ENCODE results near the gene SEL1L2. TPM values are rescaled to one million over a fixed set of nuclear protein-coding genes. Genes with fewer than 3 reads are reported as not detected.
"Not testable (repeated sequence)": the region's sequence is repeated elsewhere in the genome, so short reads cannot be mapped to it uniquely, and the experiment has no call there.

SEL1L2 gene
- total RNA-seq, 4 donors from 2014 or later: not detected

DNA sequence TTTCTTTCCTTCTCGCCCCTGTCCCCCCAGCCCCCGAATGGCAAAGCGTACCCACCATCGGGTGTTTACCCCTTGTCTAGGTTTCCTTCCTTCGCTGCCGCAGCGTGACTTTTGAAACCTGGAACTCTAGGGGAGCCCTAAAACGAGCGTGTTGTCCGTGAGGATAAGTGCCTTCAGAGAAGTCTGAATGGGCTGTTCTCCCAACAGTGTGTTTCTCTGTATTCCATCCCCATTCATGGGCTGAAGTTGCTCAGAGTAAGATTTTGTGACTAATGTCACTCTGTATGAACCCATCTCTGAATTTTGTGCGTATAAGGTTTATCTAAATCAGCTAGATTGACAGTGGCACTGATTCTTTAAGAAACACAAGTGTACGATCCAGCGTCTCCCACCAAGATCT, 5.9 kb upstream of the SEL1L2 start:
- Histone ChIP-seq H3K4me3 (peak overlapping the region; percentile 64 to 75 (median 68)), H3K27me3 (no peaks in the 10 kb centered on the region), H3K9me3 (peaks cover 0 to 7% of the 10 kb centered on the region in 2 donors), H3K36me3 (no peaks in the 10 kb centered on the region), H3K27ac (peak overlapping the region; percentile 80 to 88 (median 84)), H3K4me1 (peaks cover 0 to 6% (median 1%) of the 10 kb centered on the region in 4 donors)
- in situ Hi-C loops (cut with MboI; ENCODE audit: low pct_ligation_motif_present in 1 of 4, low pct_unique_long_range_greater_than_20kb in 1 of 4, low sequenced_read_pairs in 3 of 4): no loop called here
- no peak for DNase-seq
- TF ChIP-seq EP300 (IDR thresholded peaks at IDR 0.05; ENCODE audit: low read depth): no peak
- no peak for TF ChIP-seq POLR2A (IDR thresholded peaks at IDR 0.05)
- TF ChIP-seq, protein P1, sequence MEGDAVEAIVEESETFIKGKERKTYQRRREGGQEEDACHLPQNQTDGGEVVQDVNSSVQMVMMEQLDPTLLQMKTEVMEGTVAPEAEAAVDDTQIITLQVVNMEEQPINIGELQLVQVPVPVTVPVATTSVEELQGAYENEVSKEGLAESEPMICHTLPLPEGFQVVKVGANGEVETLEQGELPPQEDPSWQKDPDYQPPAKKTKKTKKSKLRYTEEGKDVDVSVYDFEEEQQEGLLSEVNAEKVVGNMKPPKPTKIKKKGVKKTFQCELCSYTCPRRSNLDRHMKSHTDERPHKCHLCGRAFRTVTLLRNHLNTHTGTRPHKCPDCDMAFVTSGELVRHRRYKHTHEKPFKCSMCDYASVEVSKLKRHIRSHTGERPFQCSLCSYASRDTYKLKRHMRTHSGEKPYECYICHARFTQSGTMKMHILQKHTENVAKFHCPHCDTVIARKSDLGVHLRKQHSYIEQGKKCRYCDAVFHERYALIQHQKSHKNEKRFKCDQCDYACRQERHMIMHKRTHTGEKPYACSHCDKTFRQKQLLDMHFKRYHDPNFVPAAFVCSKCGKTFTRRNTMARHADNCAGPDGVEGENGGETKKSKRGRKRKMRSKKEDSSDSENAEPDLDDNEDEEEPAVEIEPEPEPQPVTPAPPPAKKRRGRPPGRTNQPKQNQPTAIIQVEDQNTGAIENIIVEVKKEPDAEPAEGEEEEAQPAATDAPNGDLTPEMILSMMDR (IDR thresholded peaks at IDR 0.05): no peak
- no peak for TF ChIP-seq POLR2AphosphoS5 (IDR thresholded peaks at IDR 0.05)
- 12 to 14% methylated on average over 8 to 13 of the region's 13 CpGs for WGBS, 2 donors (ENCODE audit: low coverage in 1 of 2)
- intact Hi-C loops (cut with DNase I; ENCODE audit: low total_unique reads): loop anchor here (5.0 kb wide), 1 partner anchor 1416 kb away; no protein-coding TSS in a partner anchor

DNA sequence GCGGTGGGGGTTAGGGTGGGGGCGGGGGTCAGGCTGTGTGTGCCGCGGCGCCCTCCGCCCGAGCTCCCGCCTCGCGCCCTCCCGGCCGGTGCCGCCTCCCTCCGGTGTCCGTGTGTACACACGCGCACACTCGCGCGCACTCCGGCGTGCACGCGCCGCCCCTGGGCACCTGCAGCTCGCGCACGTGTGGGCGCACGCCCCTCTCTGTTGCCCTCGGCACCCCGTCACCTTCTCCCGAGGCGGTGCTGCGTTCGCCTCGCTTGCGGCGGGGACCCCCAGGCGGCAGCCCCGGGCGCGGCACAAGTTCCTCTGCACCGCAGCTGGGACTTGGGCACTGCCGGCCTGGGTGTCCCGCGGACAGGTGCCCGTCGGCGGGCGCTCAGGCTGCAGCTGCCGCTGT, 5.4 kb upstream of the SEL1L2 start:
- WGBS, 2 donors (ENCODE audit: low coverage in 1 of 2): 17% methylated on average over 30 of the region's 52 CpGs; no CpG with 5 or more reads in 1 of the 2 donors
- Histone ChIP-seq H3K27ac (peak overlapping the region; percentile 80 to 88 (median 84)), H3K36me3 (no peaks in the 10 kb centered on the region), H3K9me3 (peaks cover 0 to 7% of the 10 kb centered on the region in 2 donors), H3K4me3 (peak overlapping the region; percentile 64 to 75 (median 68)), H3K27me3 (no peaks in the 10 kb centered on the region), H3K4me1 (peaks cover 0 to 6% (median 1%) of the 10 kb centered on the region in 4 donors)
- intact Hi-C loops (cut with DNase I; ENCODE audit: low total_unique reads) (loop anchor here (5.0 kb wide), 1 partner anchor 1416 kb away; no protein-coding TSS in a partner anchor), in situ Hi-C loops (cut with MboI; ENCODE audit: low pct_ligation_motif_present in 1 of 4, low pct_unique_long_range_greater_than_20kb in 1 of 4, low sequenced_read_pairs in 3 of 4) (no loop called here)
- TF ChIP-seq POLR2AphosphoS5 (IDR thresholded peaks at IDR 0.05): no peak
- TF ChIP-seq POLR2A (IDR thresholded peaks at IDR 0.05): no peak
- TF ChIP-seq, protein P1 (IDR thresholded peaks at IDR 0.05): peak in 1 of 5 experiments; percentile 12
- no peak for TF ChIP-seq EP300 (IDR thresholded peaks at IDR 0.05; ENCODE audit: low read depth)
- peak; percentile 59 for DNase-seq

DNA sequence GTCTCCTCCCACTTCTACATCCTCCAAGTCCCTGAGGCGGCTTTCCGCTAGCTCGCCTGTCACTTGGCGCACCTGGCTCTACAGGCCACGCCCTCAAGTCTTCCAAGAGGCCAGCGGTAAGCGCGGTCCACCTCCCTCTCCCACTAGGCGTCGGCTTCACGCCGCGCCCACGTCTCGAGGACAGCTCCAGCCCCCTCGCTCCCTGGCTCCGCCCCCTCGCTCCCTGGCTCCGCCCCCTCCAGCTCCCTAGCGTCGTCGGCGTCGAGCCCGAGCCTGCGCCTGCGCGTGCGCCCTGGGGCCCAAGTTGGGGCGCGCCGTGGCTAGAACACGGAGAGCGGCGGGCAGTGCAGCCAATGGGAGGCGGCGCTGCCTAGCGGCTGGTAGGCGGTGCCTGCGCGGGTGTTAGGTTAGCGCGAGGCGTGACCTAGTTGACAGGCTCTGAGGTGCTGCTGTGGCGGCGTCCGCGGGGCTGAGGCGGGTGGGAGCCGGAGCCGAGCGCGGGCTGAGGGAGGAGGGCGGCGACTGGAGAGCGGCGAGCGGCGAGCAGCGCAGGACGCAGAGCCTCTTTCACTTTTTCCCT, 4.8 kb upstream of the SEL1L2 start, which contains the start of gene MACROD2:
MACROD2 (plus strand) TSS at position 431 of the 580 bp plus-strand sequence.
- peak; percentile 96 for DNase-seq
- in situ Hi-C loops (cut with MboI; ENCODE audit: low pct_ligation_motif_present in 1 of 4, low pct_unique_long_range_greater_than_20kb in 1 of 4, low sequenced_read_pairs in 3 of 4): no loop called here
- no peaks in the 10 kb centered on the region for H3K27me3 ChIP-seq
- WGBS, 2 donors (ENCODE audit: low coverage in 1 of 2): 9% methylated on average over 37 of the region's 61 CpGs; no CpG with 5 or more reads in 1 of the 2 donors
- intact Hi-C loops (cut with DNase I; ENCODE audit: low total_unique reads): loop anchor here (5.0 kb wide), 1 partner anchor 1417 kb away; no protein-coding TSS in a partner anchor
- H3K4me1 ChIP-seq: peaks cover 0 to 6% (median 1%) of the 10 kb centered on the region in 4 donors
- H3K9me3 ChIP-seq: peaks cover 0 to 7% of the 10 kb centered on the region in 2 donors
- peak within 1 kb of the TSS; percentile 80 to 88 (median 84) for H3K27ac ChIP-seq
- TF ChIP-seq, protein P1 (IDR thresholded peaks at IDR 0.05): peak in 4 of 5 experiments; percentile 11 to 33 (median 19)
- TF ChIP-seq EP300 (IDR thresholded peaks at IDR 0.05; ENCODE audit: low read depth): no peak
- TF ChIP-seq POLR2A (IDR thresholded peaks at IDR 0.05): peak; percentile 71
- TF ChIP-seq POLR2AphosphoS5 (IDR thresholded peaks at IDR 0.05): peak; percentile 81 to 86 (median 84)
- peak within 1 kb of the TSS; percentile 64 to 75 (median 68) for H3K4me3 ChIP-seq
- no peaks in the 10 kb centered on the region for H3K36me3 ChIP-seq

DNA sequence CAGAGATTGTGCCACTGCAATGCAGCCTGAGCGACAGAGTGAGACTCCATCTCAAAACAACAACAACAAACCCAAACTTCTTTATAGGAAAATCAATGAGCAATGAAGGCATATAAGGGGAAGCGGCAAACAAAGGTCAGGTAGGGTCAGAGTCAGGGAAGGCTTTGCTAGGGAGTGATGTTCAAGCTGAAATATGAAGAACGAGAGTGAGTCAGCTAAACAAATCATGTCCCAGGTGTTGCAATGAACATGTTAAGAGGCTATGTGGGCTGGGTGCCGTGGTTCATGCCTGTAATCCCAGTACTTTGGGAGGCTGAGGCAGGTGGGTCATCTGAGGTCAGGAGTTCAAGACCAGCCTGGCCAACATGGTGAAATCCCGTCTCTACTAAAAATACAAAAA, 1.5 kb upstream of the SEL1L2 start:
- H3K9me3 ChIP-seq; H3K4me1 ChIP-seq; H3K4me3 ChIP-seq; H3K36me3 ChIP-seq; H3K27me3 ChIP-seq; H3K27ac ChIP-seq; intact Hi-C loops (cut with DNase I; ENCODE audit: low total_unique reads); in situ Hi-C loops (cut with MboI; ENCODE audit: low pct_ligation_motif_present in 1 of 4, low pct_unique_long_range_greater_than_20kb in 1 of 4, low sequenced_read_pairs in 3 of 4); DNase-seq: not testable (repeated sequence)
- WGBS, 2 donors (ENCODE audit: low coverage in 1 of 2): 79 to 92% methylated on average over 4 to 5 of the region's 5 CpGs
